Measurements from ENCODE around the gene MALT1. TPM values are rescaled to one million over a fixed set of nuclear protein-coding genes. Genes with fewer than 3 reads are reported as not detected.

Gene MALT1
- total and polyA plus RNA-seq, 9 donors: 9.0 to 24.7 (median 17.0) TPM

GRCh38 chr18:58690259-58690658, 19.0 kb downstream of the MALT1 start:
- H3K27ac ChIP-seq: no peak overlapping the region
- H3K4me3 ChIP-seq: no peak overlapping the region
- intact Hi-C loops (cut with DNase I): no loop called here
- H3K4me1 ChIP-seq (ENCODE audit: insufficient read depth): no peaks in the 10 kb centered on the region
- H3K36me3 ChIP-seq: no peaks in the 10 kb centered on the region
- H3K9me3 ChIP-seq: no peaks in the 10 kb centered on the region
- no peaks in the 10 kb centered on the region for H3K27me3 ChIP-seq
- DNase-seq: peak in 1 of 5 donors; percentile 17
- WGBS, 3 donors: 96 to 98% (median 97%) methylated on average over 12 of the region's 12 CpGs
- TF ChIP-seq POLR2A (IDR thresholded peaks at IDR 0.05): no peak
- TF ChIP-seq CTCF (IDR thresholded peaks at IDR 0.05): no peak
- TF ChIP-seq EP300 (IDR thresholded peaks at IDR 0.05): no peak

- no peak overlapping the region for H3K4me3 ChIP-seq
- no peaks in the 10 kb centered on the region for H3K36me3 ChIP-seq
- H3K27ac ChIP-seq: no peak overlapping the region
- no peaks in the 10 kb centered on the region for H3K27me3 ChIP-seq
- intact Hi-C loops (cut with DNase I): no loop called here
- no peaks in the 10 kb centered on the region for H3K9me3 ChIP-seq
- 92 to 99% (median 93%) methylated on average over 8 of the region's 8 CpGs for WGBS, 3 donors
- no peak for TF ChIP-seq EP300 (IDR thresholded peaks at IDR 0.05)
- TF ChIP-seq POLR2A (IDR thresholded peaks at IDR 0.05): no peak
- no peak for TF ChIP-seq CTCF (IDR thresholded peaks at IDR 0.05)
- no peaks in the 10 kb centered on the region for H3K4me1 ChIP-seq (ENCODE audit: insufficient read depth)
- no peak for DNase-seq
Measured at GRCh38 chr18:58691256-58691655, 20.0 kb downstream of the MALT1 start.

- intact Hi-C loops (cut with DNase I): no loop called here
- Histone ChIP-seq H3K4me1 (ENCODE audit: insufficient read depth) (no peaks in the 10 kb centered on the region), H3K36me3 (no peaks in the 10 kb centered on the region), H3K27ac (no peak overlapping the region), H3K9me3 (no peaks in the 10 kb centered on the region), H3K4me3 (no peak overlapping the region), H3K27me3 (no peaks in the 10 kb centered on the region)
- TF ChIP-seq POLR2A (IDR thresholded peaks at IDR 0.05) (no peak), EP300 (IDR thresholded peaks at IDR 0.05) (no peak), CTCF (IDR thresholded peaks at IDR 0.05) (no peak)
- 88 to 90% (median 89%) methylated on average over 6 of the region's 6 CpGs for WGBS, 3 donors
- DNase-seq: no peak
Measured at GRCh38 chr18:58692422-58693185, 21.3 kb downstream of the MALT1 start.

- Histone ChIP-seq H3K36me3 (no peaks in the 10 kb centered on the region), H3K4me1 (ENCODE audit: insufficient read depth) (no peaks in the 10 kb centered on the region), H3K4me3 (no peak overlapping the region), H3K27me3 (no peaks in the 10 kb centered on the region), H3K9me3 (no peaks in the 10 kb centered on the region), H3K27ac (no peak overlapping the region)
- TF ChIP-seq POLR2A (IDR thresholded peaks at IDR 0.05) (no peak), EP300 (IDR thresholded peaks at IDR 0.05) (no peak), CTCF (IDR thresholded peaks at IDR 0.05) (no peak)
- 37 to 57% (median 46%) methylated on average over 1 of the region's 1 CpG for WGBS, 3 donors
- no peak for DNase-seq
- intact Hi-C loops (cut with DNase I): no loop called here
Measured at GRCh38 chr18:58694221-58694620, 23.0 kb downstream of the MALT1 start.
